HepG2 (cell line): ENCODE results near the gene ETV2. TPM values are rescaled to one million over a fixed set of nuclear protein-coding genes. Genes with fewer than 3 reads are reported as not detected.
A peak's percentile ranks its signal among the peaks of the same experiment; 100 is the strongest.

Experiments
- ATRX ChIP-seq: sonication (generic); formaldehyde crosslinking; IDR thresholded peaks from 2 replicates; pipeline ENCODE4 v1.4.0; 2020; ENCODE audit warnings: missing genetic modification reagents, borderline replicate concordance
- E2F1 ChIP-seq: sonication (generic); formaldehyde crosslinking; IDR thresholded peaks from 2 replicates; pipeline ENCODE4 v1.5.0; 2020; ENCODE audit warnings: missing genetic modification reagents
- FOXK2 ChIP-seq: fragments of 450-650 bp; IDR thresholded peaks from 2 replicates; pipeline ENCODE4 v1.6.1; 2016
- HNRNPLL ChIP-seq: fragments of 200-400 bp; formaldehyde crosslinking; IDR thresholded peaks from 2 replicates; pipeline ENCODE4 v1.6.1; 2017; ENCODE audit warnings: mild to moderate bottlenecking, low read depth, low read length; ENCODE audit not compliant: poor library complexity, severe bottlenecking
- KMT2A ChIP-seq: sonication (generic); formaldehyde crosslinking; IDR thresholded peaks from 2 replicates; pipeline ENCODE4 v1.4.0; 2020; ENCODE audit warnings: missing genetic modification reagents
- MXI1 ChIP-seq: IDR thresholded peaks from 3 replicates; pipeline ENCODE4 v1.6.1; 2012; ENCODE audit warnings: low read depth, low read length, inconsistent platforms, borderline replicate concordance
- NFKBIZ ChIP-seq: IDR thresholded peaks from 2 replicates; pipeline ENCODE4 v1.6.1; 2018; ENCODE audit warnings: missing genetic modification reagents, missing compliant biosample characterization
- PITX1 ChIP-seq: sonication (generic); formaldehyde crosslinking; IDR thresholded peaks from 2 replicates; pipeline ENCODE4 v1.5.1; 2020; ENCODE audit warnings: mild to moderate bottlenecking, missing genetic modification reagents
- TEAD3 ChIP-seq: optimal IDR thresholded peaks from 2 replicates; pipeline ENCODE3; 2016; ENCODE audit warnings: borderline replicate concordance
- ZBTB39 ChIP-seq: sonication (generic); formaldehyde crosslinking; IDR thresholded peaks from 2 replicates; pipeline ENCODE4 v1.5.0; 2020; ENCODE audit warnings: missing genetic modification reagents
- ZFY ChIP-seq: sonication (generic); formaldehyde crosslinking; IDR thresholded peaks from 2 replicates; pipeline ENCODE4 v1.4.0; 2020; ENCODE audit warnings: missing genetic modification reagents
- ZNF296 ChIP-seq: sonication (generic); formaldehyde crosslinking; conservative IDR thresholded peaks from 2 replicates; pipeline ENCODE4 v1.5.0; 2020; ENCODE audit warnings: mild to moderate bottlenecking, missing genetic modification reagents
- ZNF713 ChIP-seq: sonication (generic); formaldehyde crosslinking; IDR thresholded peaks from 2 replicates; pipeline ENCODE4 v1.4.0; 2020; ENCODE audit warnings: mild to moderate bottlenecking, missing genetic modification reagents
- ZNF800 ChIP-seq: sonication (generic); formaldehyde crosslinking; IDR thresholded peaks from 2 replicates; pipeline ENCODE4 v1.4.0; 2020; ENCODE audit warnings: missing genetic modification reagents
- polyA plus RNA-seq, 8 experiments: library from polyadenylated mRNA; depleted of rRNA in 3 of 8; stranded (reverse) in 7 of 8; unstranded in 1 of 8; fragments of >200 nt; fragmentation: Illumina TruSeq in 4 of 8; extraction: Trizol in 4 of 8; gene quantifications; 2 replicates each; pipeline versions ENCODE4 v1.2.1 to v1.2.3, GENCODE V29; 2011 to 2016; ENCODE audit warnings: low read depth in 4 of 8, missing spikeins in 1 of 8, mixed read lengths in 1 of 8; ENCODE audit not compliant: insufficient read depth in 1 of 8
- total RNA-seq, 5 experiments: library from RNA; depleted of rRNA; stranded (reverse); fragments of >200 nt; fragmentation: Illumina TruSeq; extraction: Trizol; gene quantifications; 2 replicates each; pipeline ENCODE4 v1.2.3, GENCODE V29; 2016; ENCODE audit warnings: low read depth in 1 of 5
- TF ChIP-seq, protein P1 (sequence below): IDR thresholded peaks from 2 replicates; pipeline ENCODE4 v1.6.1; 2016; ENCODE audit warnings: control low read depth
- TF ChIP-seq, protein P2 (sequence below): sonication (generic); formaldehyde crosslinking; IDR thresholded peaks from 2 replicates; pipeline ENCODE4 v1.4.0; 2020; ENCODE audit warnings: missing genetic modification reagents

Gene ETV2
- total and polyA plus RNA-seq, 2 of the 13 experiments (the other 11 are each of a cell fraction or from before 2014, with no cell fraction given) = 0.07 to 0.20 TPM

DNA sequence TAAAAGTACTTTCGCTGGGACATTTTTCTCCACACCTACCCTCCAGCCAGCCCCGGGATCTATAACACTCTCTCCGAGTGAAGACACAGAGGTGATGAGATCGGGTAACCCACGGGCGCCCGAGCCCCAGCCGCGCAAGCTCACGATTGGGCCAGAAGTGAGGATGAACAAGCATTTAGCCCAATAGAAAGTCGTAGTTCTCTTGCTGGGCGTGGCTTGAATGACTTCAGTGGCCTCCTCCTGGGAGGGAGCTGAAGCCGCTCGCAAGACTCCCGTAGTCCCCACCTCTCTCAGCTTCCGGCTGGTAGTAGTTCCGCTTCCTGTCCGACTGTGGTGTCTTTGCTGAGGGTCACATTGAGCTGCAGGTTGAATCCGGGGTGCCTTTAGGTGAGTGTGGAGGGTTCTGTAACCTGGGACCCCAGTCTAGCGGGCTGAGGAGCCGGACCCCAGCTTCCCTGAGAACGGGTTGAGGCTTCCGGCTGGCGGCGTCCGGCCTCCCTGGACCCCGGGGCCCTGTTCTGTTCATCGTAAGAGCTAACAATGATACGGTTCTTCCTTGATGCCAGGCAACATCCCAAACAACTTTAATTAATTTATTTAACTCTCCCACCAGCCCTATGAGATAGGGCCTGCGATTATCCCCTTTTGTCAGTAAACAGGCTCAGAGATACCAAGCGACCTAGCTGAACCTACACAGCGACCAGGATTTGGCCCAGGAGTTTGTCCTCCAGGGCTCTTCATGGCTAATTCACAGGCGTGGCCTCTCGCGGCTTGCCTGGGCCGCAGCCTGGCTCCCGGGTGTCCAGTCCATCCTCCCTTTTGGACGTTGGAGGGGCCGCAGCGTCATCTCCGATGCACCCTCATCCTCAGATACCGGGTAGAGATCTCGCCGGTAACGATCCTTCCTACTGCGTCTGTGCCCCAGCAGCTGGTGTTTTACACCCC lies 6.7 kb downstream of the ETV2 start, which contains the start of gene COX6B1 (continued):
- TF ChIP-seq E2F1 (CRISPR knock-in tag) = peak; percentile 26; the same call in 1 of the 2 replicates
- TF ChIP-seq, protein P1, sequence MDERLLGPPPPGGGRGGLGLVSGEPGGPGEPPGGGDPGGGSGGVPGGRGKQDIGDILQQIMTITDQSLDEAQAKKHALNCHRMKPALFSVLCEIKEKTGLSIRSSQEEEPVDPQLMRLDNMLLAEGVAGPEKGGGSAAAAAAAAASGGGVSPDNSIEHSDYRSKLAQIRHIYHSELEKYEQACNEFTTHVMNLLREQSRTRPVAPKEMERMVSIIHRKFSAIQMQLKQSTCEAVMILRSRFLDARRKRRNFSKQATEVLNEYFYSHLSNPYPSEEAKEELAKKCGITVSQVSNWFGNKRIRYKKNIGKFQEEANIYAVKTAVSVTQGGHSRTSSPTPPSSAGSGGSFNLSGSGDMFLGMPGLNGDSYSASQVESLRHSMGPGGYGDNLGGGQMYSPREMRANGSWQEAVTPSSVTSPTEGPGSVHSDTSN = peak; percentile 88
- TF ChIP-seq ZNF800 (CRISPR knock-in tag) = peak; percentile 39; the same call in 1 of the 2 replicates
- no peak for TF ChIP-seq ATRX
- peak; percentile 28 for TF ChIP-seq HNRNPLL
- peak; percentile 61; the same call in 1 of the 3 replicates for TF ChIP-seq MXI1
- TF ChIP-seq ZFY (CRISPR knock-in tag) = peak; percentile 78
- TF ChIP-seq, protein P2, sequence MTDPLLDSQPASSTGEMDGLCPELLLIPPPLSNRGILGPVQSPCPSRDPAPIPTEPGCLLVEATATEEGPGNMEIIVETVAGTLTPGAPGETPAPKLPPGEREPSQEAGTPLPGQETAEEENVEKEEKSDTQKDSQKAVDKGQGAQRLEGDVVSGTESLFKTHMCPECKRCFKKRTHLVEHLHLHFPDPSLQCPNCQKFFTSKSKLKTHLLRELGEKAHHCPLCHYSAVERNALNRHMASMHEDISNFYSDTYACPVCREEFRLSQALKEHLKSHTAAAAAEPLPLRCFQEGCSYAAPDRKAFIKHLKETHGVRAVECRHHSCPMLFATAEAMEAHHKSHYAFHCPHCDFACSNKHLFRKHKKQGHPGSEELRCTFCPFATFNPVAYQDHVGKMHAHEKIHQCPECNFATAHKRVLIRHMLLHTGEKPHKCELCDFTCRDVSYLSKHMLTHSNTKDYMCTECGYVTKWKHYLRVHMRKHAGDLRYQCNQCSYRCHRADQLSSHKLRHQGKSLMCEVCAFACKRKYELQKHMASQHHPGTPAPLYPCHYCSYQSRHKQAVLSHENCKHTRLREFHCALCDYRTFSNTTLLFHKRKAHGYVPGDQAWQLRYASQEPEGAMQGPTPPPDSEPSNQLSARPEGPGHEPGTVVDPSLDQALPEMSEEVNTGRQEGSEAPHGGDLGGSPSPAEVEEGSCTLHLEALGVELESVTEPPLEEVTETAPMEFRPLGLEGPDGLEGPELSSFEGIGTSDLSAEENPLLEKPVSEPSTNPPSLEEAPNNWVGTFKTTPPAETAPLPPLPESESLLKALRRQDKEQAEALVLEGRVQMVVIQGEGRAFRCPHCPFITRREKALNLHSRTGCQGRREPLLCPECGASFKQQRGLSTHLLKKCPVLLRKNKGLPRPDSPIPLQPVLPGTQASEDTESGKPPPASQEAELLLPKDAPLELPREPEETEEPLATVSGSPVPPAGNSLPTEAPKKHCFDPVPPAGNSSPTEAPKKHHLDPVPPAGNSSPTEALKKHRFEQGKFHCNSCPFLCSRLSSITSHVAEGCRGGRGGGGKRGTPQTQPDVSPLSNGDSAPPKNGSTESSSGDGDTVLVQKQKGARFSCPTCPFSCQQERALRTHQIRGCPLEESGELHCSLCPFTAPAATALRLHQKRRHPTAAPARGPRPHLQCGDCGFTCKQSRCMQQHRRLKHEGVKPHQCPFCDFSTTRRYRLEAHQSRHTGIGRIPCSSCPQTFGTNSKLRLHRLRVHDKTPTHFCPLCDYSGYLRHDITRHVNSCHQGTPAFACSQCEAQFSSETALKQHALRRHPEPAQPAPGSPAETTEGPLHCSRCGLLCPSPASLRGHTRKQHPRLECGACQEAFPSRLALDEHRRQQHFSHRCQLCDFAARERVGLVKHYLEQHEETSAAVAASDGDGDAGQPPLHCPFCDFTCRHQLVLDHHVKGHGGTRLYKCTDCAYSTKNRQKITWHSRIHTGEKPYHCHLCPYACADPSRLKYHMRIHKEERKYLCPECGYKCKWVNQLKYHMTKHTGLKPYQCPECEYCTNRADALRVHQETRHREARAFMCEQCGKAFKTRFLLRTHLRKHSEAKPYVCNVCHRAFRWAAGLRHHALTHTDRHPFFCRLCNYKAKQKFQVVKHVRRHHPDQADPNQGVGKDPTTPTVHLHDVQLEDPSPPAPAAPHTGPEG = no peak
- no peak for TF ChIP-seq ZNF713 (CRISPR knock-in tag)
- TF ChIP-seq FOXK2 = no peak
- TF ChIP-seq NFKBIZ = no peak
- TF ChIP-seq PITX1 (CRISPR knock-in tag) = 0 out of 2 replicates have a peak, but pooled peaks have one; percentile 21
- no peak for TF ChIP-seq ZBTB39 (CRISPR knock-in tag)
- no peak for TF ChIP-seq KMT2A (CRISPR knock-in tag)
- TF ChIP-seq ZNF296 = no peak
- TF ChIP-seq TEAD3 = peak; percentile 6
